Measurements from ENCODE around the gene PADI6. TPM values are rescaled to one million over a fixed set of nuclear protein-coding genes. Genes with fewer than 3 reads are reported as not detected.

The PADI6 gene
- total RNA-seq, result 0.16 TPM

DNA sequence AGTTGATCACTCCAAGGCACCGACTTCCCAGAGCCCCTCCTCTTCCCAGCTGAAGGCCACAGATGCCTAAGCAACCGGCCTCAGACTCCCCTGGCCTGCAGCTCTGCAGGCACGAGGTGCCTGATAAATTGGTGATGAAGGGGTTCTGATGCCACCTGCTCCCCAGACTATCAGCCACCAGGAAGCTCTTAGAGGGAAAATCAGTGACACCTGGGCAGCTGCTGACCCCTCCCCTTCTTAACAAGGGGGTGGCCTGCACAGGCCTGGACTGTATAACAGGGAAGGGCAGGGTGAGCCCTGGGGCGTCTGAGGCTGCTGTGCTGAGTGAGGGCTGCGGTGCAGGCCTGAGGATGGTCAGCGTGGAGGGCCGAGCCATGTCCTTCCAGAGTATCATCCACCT, at the start of gene PADI6:
Gene PADI6 (plus strand): TSS at position 301 of the 400 bp plus-strand sequence. CDS start 50 bp downstream, at position 351.

GRCh38 chr1:17439250-17440073, 67.5 kb downstream of the PADI6 start, which contains the start of gene RCC2:
TSS of gene RCC2 (minus strand) at chr1:17439677. CDS start at chr1:17438514, 1,163 bp downstream.

Other genes with a start within 250 kb of the PADI6 start
- 0.33 TPM for gene PADI1, start 167.1 kb upstream of the PADI6 start, total RNA-seq
- gene PADI3, start 123.1 kb upstream of the PADI6 start, total RNA-seq, result 0.11 TPM
- 3.0 TPM for gene PADI4, start 64.0 kb upstream of the PADI6 start, total RNA-seq
- 46.5 TPM for gene RCC2, start 67.5 kb downstream of the PADI6 start, total RNA-seq
- gene ARHGEF10L, start 167.5 kb downstream of the PADI6 start, total RNA-seq, result 52.7 TPM

Data from camera-type eye (tissue), 1 donor.